Prostate gland (tissue), 2 donors: ENCODE measurements around the gene CRTC3.
A peak's percentile ranks its signal among the peaks of the same experiment; 100 is the strongest.

Experiments used
- POLR2A ChIP-seq: fragments of 450-650 bp; IDR thresholded peaks from one replicate; pipeline ENCODE4 v1.6.1; 2016; ENCODE audit warnings: antibody characterized with exemption, mild to moderate bottlenecking
- TF ChIP-seq, protein P1 (sequence below), 4 experiments: fragments of 200-600 bp in 2 of 4; fragments of 450-650 bp in 2 of 4; sonication (generic) in 2 of 4; IDR thresholded peaks; 1 replicate in 3 of 4; 2 replicates in 1 of 4; pipeline ENCODE4 v1.5.1; 2016 to 2019; ENCODE audit warnings: antibody characterized with exemption in 4 of 4, mild to moderate bottlenecking in 2 of 4, moderate library complexity in 2 of 4

DNA sequence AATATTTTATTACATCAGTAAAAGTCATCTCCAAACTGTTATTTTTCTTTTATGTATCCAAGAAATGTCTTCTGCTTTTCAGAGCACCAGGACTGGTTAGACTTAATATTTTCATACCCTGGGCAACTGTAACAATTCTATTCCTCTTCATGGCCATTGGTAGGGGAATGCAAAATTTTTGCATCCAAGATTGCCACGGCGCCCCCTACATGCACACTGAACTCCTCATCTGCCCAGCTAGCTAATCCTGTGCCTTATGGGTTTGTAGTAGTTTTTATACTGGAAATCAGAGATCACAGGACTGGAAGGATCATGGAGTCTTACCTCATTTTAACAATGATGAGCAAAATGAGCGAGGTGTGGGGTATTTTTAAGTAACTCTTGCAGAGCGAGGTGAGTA lies 74.2 kb downstream of the CRTC3 start:
- TF ChIP-seq, protein P1, sequence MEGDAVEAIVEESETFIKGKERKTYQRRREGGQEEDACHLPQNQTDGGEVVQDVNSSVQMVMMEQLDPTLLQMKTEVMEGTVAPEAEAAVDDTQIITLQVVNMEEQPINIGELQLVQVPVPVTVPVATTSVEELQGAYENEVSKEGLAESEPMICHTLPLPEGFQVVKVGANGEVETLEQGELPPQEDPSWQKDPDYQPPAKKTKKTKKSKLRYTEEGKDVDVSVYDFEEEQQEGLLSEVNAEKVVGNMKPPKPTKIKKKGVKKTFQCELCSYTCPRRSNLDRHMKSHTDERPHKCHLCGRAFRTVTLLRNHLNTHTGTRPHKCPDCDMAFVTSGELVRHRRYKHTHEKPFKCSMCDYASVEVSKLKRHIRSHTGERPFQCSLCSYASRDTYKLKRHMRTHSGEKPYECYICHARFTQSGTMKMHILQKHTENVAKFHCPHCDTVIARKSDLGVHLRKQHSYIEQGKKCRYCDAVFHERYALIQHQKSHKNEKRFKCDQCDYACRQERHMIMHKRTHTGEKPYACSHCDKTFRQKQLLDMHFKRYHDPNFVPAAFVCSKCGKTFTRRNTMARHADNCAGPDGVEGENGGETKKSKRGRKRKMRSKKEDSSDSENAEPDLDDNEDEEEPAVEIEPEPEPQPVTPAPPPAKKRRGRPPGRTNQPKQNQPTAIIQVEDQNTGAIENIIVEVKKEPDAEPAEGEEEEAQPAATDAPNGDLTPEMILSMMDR (IDR thresholded peaks at IDR 0.05), result peak in 2 of 4 experiments; percentile 10 to 37
- no peak for TF ChIP-seq POLR2A
